Upper lobe of left lung (tissue), 4 donors: ENCODE data around the gene SRRM5.

ENCODE experiments used
- EP300 ChIP-seq, 4 donors: sonication (generic); formaldehyde crosslinking; IDR thresholded peaks; one replicate each; pipeline ENCODE4 v1.5.1; 2017; ENCODE audit warnings: antibody characterized with exemption in 4 of 4, control low read depth in 2 of 4
- POLR2A ChIP-seq, 4 donors: fragments of 450-650 bp; IDR thresholded peaks; one replicate each; pipeline ENCODE4 v1.5.1; 2016 to 2017; ENCODE audit warnings: antibody characterized with exemption in 4 of 4, mild to moderate bottlenecking in 2 of 4
- POLR2AphosphoS5 ChIP-seq, 2 donors: sonication (generic); formaldehyde crosslinking; IDR thresholded peaks; one replicate each; pipeline ENCODE4 v1.5.1; 2017; ENCODE audit warnings: antibody characterized with exemption in 2 of 2
- TF ChIP-seq, protein P1 (sequence below), 6 experiments: fragments of 450-650 bp in 4 of 6; fragments of 200-600 bp in 2 of 6; sonication (generic) in 2 of 6; IDR thresholded peaks; one replicate each; pipeline ENCODE4 v1.5.1; 2016 to 2019; ENCODE audit warnings: antibody characterized with exemption in 6 of 6

DNA sequence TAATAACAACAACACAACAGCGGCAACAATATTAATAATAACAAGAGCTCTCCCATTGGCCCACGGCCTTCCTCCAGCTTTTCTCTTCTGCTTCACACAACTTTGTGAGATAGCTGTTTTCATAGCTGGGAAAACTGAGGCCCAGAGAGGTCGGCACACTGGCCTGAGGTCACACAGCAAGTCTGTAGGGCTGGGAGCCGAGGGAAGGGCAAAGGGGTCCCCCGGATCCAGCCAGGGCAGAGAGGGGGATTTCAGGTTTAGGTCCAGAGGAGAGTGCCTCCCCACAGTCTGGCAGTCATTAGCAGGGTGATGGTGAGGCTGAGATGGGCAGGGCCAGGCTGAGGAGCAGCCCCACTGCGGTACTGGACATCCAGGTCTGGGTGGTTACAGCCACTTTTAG lies 36.7 kb downstream of the SRRM5 start:
- TF ChIP-seq POLR2AphosphoS5 (IDR thresholded peaks at IDR 0.05) = no peak
- no peak for TF ChIP-seq POLR2A (IDR thresholded peaks at IDR 0.05)
- TF ChIP-seq, protein P1, sequence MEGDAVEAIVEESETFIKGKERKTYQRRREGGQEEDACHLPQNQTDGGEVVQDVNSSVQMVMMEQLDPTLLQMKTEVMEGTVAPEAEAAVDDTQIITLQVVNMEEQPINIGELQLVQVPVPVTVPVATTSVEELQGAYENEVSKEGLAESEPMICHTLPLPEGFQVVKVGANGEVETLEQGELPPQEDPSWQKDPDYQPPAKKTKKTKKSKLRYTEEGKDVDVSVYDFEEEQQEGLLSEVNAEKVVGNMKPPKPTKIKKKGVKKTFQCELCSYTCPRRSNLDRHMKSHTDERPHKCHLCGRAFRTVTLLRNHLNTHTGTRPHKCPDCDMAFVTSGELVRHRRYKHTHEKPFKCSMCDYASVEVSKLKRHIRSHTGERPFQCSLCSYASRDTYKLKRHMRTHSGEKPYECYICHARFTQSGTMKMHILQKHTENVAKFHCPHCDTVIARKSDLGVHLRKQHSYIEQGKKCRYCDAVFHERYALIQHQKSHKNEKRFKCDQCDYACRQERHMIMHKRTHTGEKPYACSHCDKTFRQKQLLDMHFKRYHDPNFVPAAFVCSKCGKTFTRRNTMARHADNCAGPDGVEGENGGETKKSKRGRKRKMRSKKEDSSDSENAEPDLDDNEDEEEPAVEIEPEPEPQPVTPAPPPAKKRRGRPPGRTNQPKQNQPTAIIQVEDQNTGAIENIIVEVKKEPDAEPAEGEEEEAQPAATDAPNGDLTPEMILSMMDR (IDR thresholded peaks at IDR 0.05) = no peak
- TF ChIP-seq EP300 (IDR thresholded peaks at IDR 0.05) = no peak
